HG02885 (cell line): ENCODE data around the gene RHOC.

Experiments
- ATAC-seq: cut with Tn5 transposase; IDR thresholded peaks from one replicate; pipeline ENCODE4 v1.9.1; 2021; ENCODE audit warnings: mild to moderate bottlenecking; ENCODE audit not compliant: unreplicated experiment, poor library complexity

The RHOC gene

GRCh38 chr1:112718691-112719418 lies 11.9 kb upstream of the RHOC start:
- peak; percentile 20 for ATAC-seq

- ATAC-seq = no peak
Measured at GRCh38 chr1:112717263-112717873, 10.4 kb upstream of the RHOC start.

GRCh38 chr1:112716133-112716720 lies 9.3 kb upstream of the RHOC start:
- peak; percentile 32 for ATAC-seq

- ATAC-seq = peak; percentile 84
Measured at GRCh38 chr1:112715264-112716053, 8.5 kb upstream of the RHOC start, which contains the start of gene PPM1J. Gene PPM1J (minus strand): TSS chr1:112715332. CDS start chr1:112715301, 31 bp downstream.

- ATAC-seq = no peak
Measured at GRCh38 chr1:112714313-112715263, 7.7 kb upstream of the RHOC start.

GRCh38 chr1:112713466-112714312 lies 6.8 kb upstream of the RHOC start:
- ATAC-seq = no peak

- no peak for ATAC-seq
Measured at GRCh38 chr1:112712701-112713128, 5.8 kb upstream of the RHOC start.

GRCh38 chr1:112712191-112712590 lies 5.3 kb upstream of the RHOC start:
- no peak for ATAC-seq

- ATAC-seq = no peak
Measured at GRCh38 chr1:112711670-112712069, 4.7 kb upstream of the RHOC start.

GRCh38 chr1:112711041-112711440 lies 4.1 kb upstream of the RHOC start:
- ATAC-seq = no peak

- no peak for ATAC-seq
Measured at GRCh38 chr1:112710586-112710985, 3.7 kb upstream of the RHOC start.

- ATAC-seq = no peak
Measured at GRCh38 chr1:112710159-112710558, 3.2 kb upstream of the RHOC start.

GRCh38 chr1:112708489-112708888 lies 1.6 kb upstream of the RHOC start:
- ATAC-seq = no peak

- ATAC-seq = no peak
Measured at GRCh38 chr1:112708002-112708448, 1.1 kb upstream of the RHOC start.

GRCh38 chr1:112707221-112708001 lies 484 bp upstream of the RHOC start:
- ATAC-seq = peak; percentile 72

GRCh38 chr1:112704934-112705627 lies 1.8 kb downstream of the RHOC start:
- ATAC-seq = peak; percentile 62

- ATAC-seq = no peak
Measured at GRCh38 chr1:112704391-112704933, 2.5 kb downstream of the RHOC start.
